GM12878 (cell line): ENCODE data around the gene TPMT. TPM values are rescaled to one million over a fixed set of nuclear protein-coding genes. Genes with fewer than 3 reads are reported as not detected.

Source experiments
- ATAC-seq: fragments of 200-7000 bp; cut with Tn5 transposase; 3 replicates; pipeline ENCODE4 v1.9.1; 2020; ENCODE audit warnings: mild to moderate bottlenecking, moderate library complexity
- BruUV-seq: library from RNA; stranded (reverse); fragments of 400-500 nt; replicated peaks from 2 replicates; lab custom pipeline; 2021; lab: Mats Ljungman, UMichigan
- CTCF ChIA-PET: fragments of 300-600 bp; sonication (Branson Sonifier 250); formaldehyde crosslinking; extraction: SDS; loops from one replicate; lab custom pipeline; 2021; ENCODE audit warnings: inconsistent platforms; lab: Yijun Ruan, JAX
- POLR2A ChIA-PET: fragments of 350-600 bp; formaldehyde crosslinking; extraction: SDS; loops from one replicate; lab custom pipeline; 2021; ENCODE audit warnings: inconsistent platforms; lab: Charles Lee
- RAD21 ChIA-PET: fragments of 300-600 bp; sonication (Branson Sonifier 250); formaldehyde crosslinking; loops from one replicate; lab custom pipeline; 2023; ENCODE audit warnings: antibody characterized with exemption; ENCODE audit not compliant: unreplicated experiment; lab: Charles Lee
- SMC1A ChIA-PET: fragments of 300-600 bp; sonication (Branson Sonifier 250); formaldehyde crosslinking; loops from one replicate; lab custom pipeline; 2023; ENCODE audit not compliant: unreplicated experiment, uncharacterized antibody; lab: Charles Lee
- DNase-seq: peaks from one replicate; pipeline ENCODE4 v3.0.0-alpha.2; 2011; ENCODE audit warnings: low read depth, low spot score
- FAIRE-seq: peaks from 3 replicates; lab custom pipeline; 2011; peaks lifted over from hg19 to GRCh38; lab: Jason Lieb, UNC
- H2AFZ ChIP-seq: 2 replicates; pipeline ENCODE4 v1.6.0; 2011; ENCODE audit warnings: low read depth, low read length, control low read depth; ENCODE audit not compliant: control insufficient read depth
- H3K27ac ChIP-seq: 2 replicates; pipeline ENCODE4 v1.5.1; 2011; ENCODE audit warnings: control low read depth; ENCODE audit not compliant: control insufficient read depth, insufficient read depth
- H3K27me3 ChIP-seq, 2 experiments: replicated peaks in 1 of 2; 2 replicates each; pipeline versions ENCODE4 v1.6.0 to v1.6.1; 2011; ENCODE audit warnings: low read length in 1 of 2; ENCODE audit not compliant: control insufficient read depth in 2 of 2, insufficient read depth in 2 of 2
- H3K36me3 ChIP-seq, 2 experiments: 2 replicates each; pipeline ENCODE4 v1.5.1; 2011; ENCODE audit warnings: low read length in 1 of 2; ENCODE audit not compliant: control insufficient read depth in 2 of 2, insufficient read depth in 2 of 2
- H3K4me1 ChIP-seq: 2 replicates; pipeline ENCODE4 v1.6.1; 2011; ENCODE audit warnings: mild to moderate bottlenecking, low read length, moderate library complexity, mixed read lengths; ENCODE audit not compliant: control insufficient read depth, insufficient read depth
- H3K4me2 ChIP-seq: 2 replicates; pipeline ENCODE4 v1.6.0; 2011; ENCODE audit warnings: control low read depth; ENCODE audit not compliant: control insufficient read depth, insufficient read depth
- H3K4me3 ChIP-seq: fragments of 200-600 bp; sonication (generic); 2 replicates; pipeline ENCODE4 v1.5.1; 2016
- H3K79me2 ChIP-seq: 2 replicates; pipeline ENCODE4 v1.6.0; 2011; ENCODE audit warnings: low read length; ENCODE audit not compliant: control insufficient read depth, insufficient read depth
- H3K9ac ChIP-seq: 2 replicates; pipeline ENCODE4 v1.8.0; 2011; ENCODE audit warnings: low read length, control low read depth, mixed read lengths; ENCODE audit not compliant: control insufficient read depth, insufficient read depth
- H3K9me3 ChIP-seq: replicated peaks from 3 replicates; pipeline ENCODE4 v1.5.1; 2011; ENCODE audit warnings: mild to moderate bottlenecking, low read length; ENCODE audit not compliant: control insufficient read depth, insufficient read depth
- H4K20me1 ChIP-seq: 2 replicates; pipeline ENCODE4 v1.6.0; 2011; ENCODE audit not compliant: control insufficient read depth, insufficient read depth
- CUX1 ChIP-seq: IDR thresholded peaks from 2 replicates; pipeline ENCODE4 v1.6.1; 2012; ENCODE audit warnings: improper control_type of control experiment, low read depth, low read length; ENCODE audit not compliant: insufficient replicate concordance
- EED ChIP-seq: sonication (generic); IDR thresholded peaks from 2 replicates; pipeline ENCODE4 v1.6.1; 2016; ENCODE audit warnings: antibody characterized with exemption, low read depth
- FOS ChIP-seq: IDR thresholded peaks from 3 replicates; pipeline ENCODE4 v1.6.1; 2011; ENCODE audit warnings: borderline replicate concordance; ENCODE audit not compliant: insufficient read length; ENCODE audit errors: extremely low read depth
- IKZF2 ChIP-seq, 2 experiments: fragments of 450-650 bp; IDR thresholded peaks; 2 replicates each; pipeline ENCODE4 v1.6.1; 2017; ENCODE audit warnings: mild to moderate bottlenecking in 2 of 2, moderate library complexity in 2 of 2
- JUND ChIP-seq: IDR thresholded peaks from 2 replicates; pipeline ENCODE4 v1.6.1; 2012; ENCODE audit warnings: low read depth, mild to moderate bottlenecking, low read length, improper control_type of control experiment, moderate library complexity
- NFYB ChIP-seq: IDR thresholded peaks from 2 replicates; pipeline ENCODE4 v1.6.1; 2011; ENCODE audit warnings: low read depth, mild to moderate bottlenecking, low read length, improper control_type of control experiment, moderate library complexity; ENCODE audit not compliant: insufficient read depth
- POLR2AphosphoS2 ChIP-seq: IDR thresholded peaks from 2 replicates; pipeline ENCODE4 v1.6.1; 2011; ENCODE audit warnings: low read depth, mild to moderate bottlenecking, low read length, improper control_type of control experiment, moderate library complexity
- SIX5 ChIP-seq: IDR thresholded peaks from 2 replicates; pipeline ENCODE4 v1.6.1; 2011; ENCODE audit warnings: mild to moderate bottlenecking, low read depth, low read length, moderate library complexity; ENCODE audit not compliant: severe bottlenecking
- SREBF1 ChIP-seq: IDR thresholded peaks from 2 replicates; pipeline ENCODE4 v1.6.1; 2012; ENCODE audit warnings: mild to moderate bottlenecking, low read length
- YY1 ChIP-seq: IDR thresholded peaks from 2 replicates; pipeline ENCODE4 v1.6.1; 2011; ENCODE audit warnings: low read depth, mild to moderate bottlenecking, low read length
- WGBS: methylation state at CpG from one replicate; pipeline ENCODE4 v1.1.6; 2016; ENCODE audit warnings: low lambda C conversion rate; ENCODE audit not compliant: insufficient replicate concordance, insufficient coverage; ENCODE audit errors: missing lambda C conversion rate; 5-methylcytosine and 5-hydroxymethylcytosine counted together
- in situ Hi-C: fragments of 300-500 bp; cut with MboI; formaldehyde crosslinking; loops from 9 replicates; pipeline ENCODE4 v1.14.3; 2018; ENCODE audit warnings: mixed read lengths
- intact Hi-C: fragments of 100-400 bp; cut with micrococcal nuclease; formaldehyde crosslinking; loops from one replicate; pipeline ENCODE4 v1.14.2; 2022; ENCODE audit not compliant: unreplicated experiment
- polyA plus RNA-seq, 11 experiments: library from polyadenylated mRNA; depleted of rRNA in 4 of 11; unstranded in 6 of 11; stranded (reverse) in 5 of 11; fragments of >200 nt; fragmentation: Nextera tagmentation in 4 of 11; fragmentation: Illumina TruSeq in 1 of 11; extraction: Ambion mirVana in 4 of 11; extraction: Trizol in 1 of 11; gene quantifications; 1 replicate in 1 of 11; 2 replicates in 10 of 11; pipeline versions ENCODE4 v1.2.1 to v1.2.3, GENCODE V29; 2011 to 2016; ENCODE audit warnings: inconsistent platforms in 2 of 11, missing spikeins in 2 of 11, low read depth in 1 of 11
- total RNA-seq, 4 experiments: library from RNA; depleted of rRNA in 3 of 4; stranded (reverse); fragments of >200 nt in 3 of 4; fragmentation: Illumina TruSeq in 1 of 4; extraction: Trizol in 1 of 4; gene quantifications; 2 replicates each; pipeline versions ENCODE4 v1.2.1 to v1.2.3, GENCODE V29; 2013 to 2021
- TF ChIP-seq, protein P1 (sequence below): fragments of 450-650 bp; IDR thresholded peaks from 2 replicates; pipeline ENCODE4 v1.6.1; 2016; ENCODE audit warnings: mild to moderate bottlenecking, moderate library complexity, borderline replicate concordance
- TF ChIP-seq, protein P2 (sequence below): fragments of 450-650 bp; IDR thresholded peaks from 2 replicates; pipeline ENCODE4 v1.6.1; 2017; ENCODE audit warnings: mild to moderate bottlenecking

Gene TPMT
- total and polyA plus RNA-seq, 10 of the 15 experiments (the other 5 are each of a cell fraction or from before 2014, with no cell fraction given), result 7.9 to 18.2 (median 16.3) TPM

DNA sequence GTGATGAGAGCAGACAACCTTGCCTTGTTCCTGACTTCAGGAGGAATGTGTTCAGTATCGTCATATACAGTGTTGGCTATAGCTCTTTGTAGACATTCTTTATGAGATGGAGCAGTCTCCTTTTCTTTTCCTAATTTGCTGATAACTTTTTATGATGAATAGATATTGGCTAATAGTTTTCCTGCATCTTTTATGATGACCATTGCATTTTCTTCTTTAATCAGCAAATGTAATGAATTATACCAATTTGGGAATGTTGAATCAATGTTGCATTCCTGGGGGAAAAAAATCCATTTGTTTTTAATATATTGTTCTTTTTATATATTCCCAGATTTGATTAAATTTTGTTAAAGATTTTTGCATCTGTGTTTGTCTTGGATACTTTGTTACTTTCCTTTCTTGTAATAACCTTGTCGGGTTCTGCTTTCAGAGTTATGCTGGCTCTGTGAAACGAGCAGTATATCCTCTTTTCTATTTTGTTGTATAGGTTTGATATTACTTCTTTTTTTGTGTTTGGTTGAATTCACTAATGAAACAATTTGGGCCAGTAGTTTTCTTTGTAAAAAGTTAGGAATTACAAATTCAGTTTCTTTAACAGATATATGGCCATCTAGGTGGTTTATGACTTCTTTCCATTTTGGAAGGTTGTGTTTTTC lies 24.2 kb upstream of the TPMT start:
- in situ Hi-C loops, result no loop called here
- no TSS peak for BruUV-seq
- DNase-seq (no peak), FAIRE-seq (no peak), ATAC-seq (no peak)
- Histone ChIP-seq H3K4me3 (no peak overlapping the region), H2AFZ (no peak overlapping the region), H3K9me3 (no peaks in the 10 kb centered on the region), H3K27ac (no peak overlapping the region), H3K79me2 (no peaks in the 10 kb centered on the region), H3K36me3 (no peaks in the 10 kb centered on the region; a peak in 1 of 4 replicates), H3K4me1 (peaks cover 3% of the 10 kb centered on the region; the same call in 1 of the 2 replicates), H3K9ac (no peak overlapping the region), H3K27me3 (no peaks in the 10 kb centered on the region), H3K4me2 (no peak overlapping the region), H4K20me1 (no peaks in the 10 kb centered on the region)
- 85% methylated on average over 3 of the region's 3 CpGs for WGBS
- RAD21 ChIA-PET, result no interaction called here
- POLR2A ChIA-PET, result no interaction called here
- SMC1A ChIA-PET, result interaction anchor here (0.6 kb wide), 1 partner anchor 247 kb away, joined by 3 read pairs; no protein-coding TSS in a partner anchor
- CTCF ChIA-PET, result interaction anchor here (0.7 kb wide), 1 partner anchor 309 kb away, joined by 3 read pairs; no protein-coding TSS in a partner anchor
- intact Hi-C loops, result no loop called here
- TF ChIP-seq, protein P1, sequence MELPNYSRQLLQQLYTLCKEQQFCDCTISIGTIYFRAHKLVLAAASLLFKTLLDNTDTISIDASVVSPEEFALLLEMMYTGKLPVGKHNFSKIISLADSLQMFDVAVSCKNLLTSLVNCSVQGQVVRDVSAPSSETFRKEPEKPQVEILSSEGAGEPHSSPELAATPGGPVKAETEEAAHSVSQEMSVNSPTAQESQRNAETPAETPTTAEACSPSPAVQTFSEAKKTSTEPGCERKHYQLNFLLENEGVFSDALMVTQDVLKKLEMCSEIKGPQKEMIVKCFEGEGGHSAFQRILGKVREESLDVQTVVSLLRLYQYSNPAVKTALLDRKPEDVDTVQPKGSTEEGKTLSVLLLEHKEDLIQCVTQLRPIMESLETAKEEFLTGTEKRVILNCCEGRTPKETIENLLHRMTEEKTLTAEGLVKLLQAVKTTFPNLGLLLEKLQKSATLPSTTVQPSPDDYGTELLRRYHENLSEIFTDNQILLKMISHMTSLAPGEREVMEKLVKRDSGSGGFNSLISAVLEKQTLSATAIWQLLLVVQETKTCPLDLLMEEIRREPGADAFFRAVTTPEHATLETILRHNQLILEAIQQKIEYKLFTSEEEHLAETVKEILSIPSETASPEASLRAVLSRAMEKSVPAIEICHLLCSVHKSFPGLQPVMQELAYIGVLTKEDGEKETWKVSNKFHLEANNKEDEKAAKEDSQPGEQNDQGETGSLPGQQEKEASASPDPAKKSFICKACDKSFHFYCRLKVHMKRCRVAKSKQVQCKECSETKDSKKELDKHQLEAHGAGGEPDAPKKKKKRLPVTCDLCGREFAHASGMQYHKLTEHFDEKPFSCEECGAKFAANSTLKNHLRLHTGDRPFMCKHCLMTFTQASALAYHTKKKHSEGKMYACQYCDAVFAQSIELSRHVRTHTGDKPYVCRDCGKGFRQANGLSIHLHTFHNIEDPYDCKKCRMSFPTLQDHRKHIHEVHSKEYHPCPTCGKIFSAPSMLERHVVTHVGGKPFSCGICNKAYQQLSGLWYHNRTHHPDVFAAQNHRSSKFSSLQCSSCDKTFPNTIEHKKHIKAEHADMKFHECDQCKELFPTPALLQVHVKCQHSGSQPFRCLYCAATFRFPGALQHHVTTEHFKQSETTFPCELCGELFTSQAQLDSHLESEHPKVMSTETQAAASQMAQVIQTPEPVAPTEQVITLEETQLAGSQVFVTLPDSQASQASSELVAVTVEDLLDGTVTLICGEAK, result no peak
- TF ChIP-seq IKZF2 (IDR thresholded peaks at IDR 0.05) (no peak), FOS (no peak), EED (no peak), YY1 (no peak), SREBF1 (no peak), SIX5 (no peak), JUND (no peak), NFYB (no peak), POLR2AphosphoS2 (no peak), CUX1 (no peak)
- TF ChIP-seq, protein P2, sequence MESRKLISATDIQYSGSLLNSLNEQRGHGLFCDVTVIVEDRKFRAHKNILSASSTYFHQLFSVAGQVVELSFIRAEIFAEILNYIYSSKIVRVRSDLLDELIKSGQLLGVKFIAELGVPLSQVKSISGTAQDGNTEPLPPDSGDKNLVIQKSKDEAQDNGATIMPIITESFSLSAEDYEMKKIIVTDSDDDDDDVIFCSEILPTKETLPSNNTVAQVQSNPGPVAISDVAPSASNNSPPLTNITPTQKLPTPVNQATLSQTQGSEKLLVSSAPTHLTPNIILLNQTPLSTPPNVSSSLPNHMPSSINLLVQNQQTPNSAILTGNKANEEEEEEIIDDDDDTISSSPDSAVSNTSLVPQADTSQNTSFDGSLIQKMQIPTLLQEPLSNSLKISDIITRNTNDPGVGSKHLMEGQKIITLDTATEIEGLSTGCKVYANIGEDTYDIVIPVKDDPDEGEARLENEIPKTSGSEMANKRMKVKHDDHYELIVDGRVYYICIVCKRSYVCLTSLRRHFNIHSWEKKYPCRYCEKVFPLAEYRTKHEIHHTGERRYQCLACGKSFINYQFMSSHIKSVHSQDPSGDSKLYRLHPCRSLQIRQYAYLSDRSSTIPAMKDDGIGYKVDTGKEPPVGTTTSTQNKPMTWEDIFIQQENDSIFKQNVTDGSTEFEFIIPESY, result no peak
